ENCODE measurements around the gene CFI. TPM values are rescaled to one million over a fixed set of nuclear protein-coding genes. Genes with fewer than 3 reads are reported as not detected.

CFI gene
- total RNA-seq, 1 experiment from 2014 or later: 0.16 TPM

GRCh38 chr4:109733728-109734127, 68.1 kb downstream of the CFI start:
- H3K4me1 Mint-ChIP-seq (ENCODE audit: insufficient read depth, unreplicated experiment): no peaks in the 10 kb centered on the region
- ChIA-PET POLR2A (no interaction called here), CTCF (interaction anchor here (0.6 to 1.0 kb wide), 2 partner anchors 71 to 258 kb away, joined by 3 read pairs; no protein-coding TSS in a partner anchor)
- H3K27ac Mint-ChIP-seq (ENCODE audit: low read depth, unreplicated experiment): no peak overlapping the region
- BruUV-seq (replicated peaks): no TSS peak
- DNase-seq (ENCODE audit: unreplicated experiment): no peak
- no peak for TF ChIP-seq CTCF (IDR thresholded peaks at IDR 0.05; ENCODE audit: unreplicated experiment)
- no peaks in the 10 kb centered on the region for H3K9me3 Mint-ChIP-seq (ENCODE audit: unreplicated experiment)
- no peaks in the 10 kb centered on the region for H3K36me3 Mint-ChIP-seq (ENCODE audit: insufficient read depth, unreplicated experiment)
- H3K4me3 Mint-ChIP-seq (ENCODE audit: unreplicated experiment): no peak overlapping the region
- intact Hi-C loops (cut with micrococcal nuclease): no loop called here
- no peaks in the 10 kb centered on the region for H3K27me3 Mint-ChIP-seq (ENCODE audit: insufficient read depth, unreplicated experiment)

GRCh38 chr4:109730619-109731545, 70.9 kb downstream of the CFI start:
- no peak for TF ChIP-seq CTCF (IDR thresholded peaks at IDR 0.05; ENCODE audit: unreplicated experiment)
- intact Hi-C loops (cut with micrococcal nuclease): no loop called here
- peaks cover 15% of the 10 kb centered on the region for H3K4me1 Mint-ChIP-seq (ENCODE audit: insufficient read depth, unreplicated experiment)
- H3K4me3 Mint-ChIP-seq (ENCODE audit: unreplicated experiment): peak overlapping the region; percentile 88
- ChIA-PET POLR2A (interaction anchor here (0.5 to 3.4 kb wide), 13 partner anchors 10 to 370 kb away, joined by 3 to 39 read pairs (median 3); partner anchors contain the start of genes CASP6, CFI, GAR1 and MCUB), CTCF (interaction anchor here (0.7 to 1.9 kb wide), 6 partner anchors 27 to 778 kb away, joined by 3 to 11 read pairs (median 6); partner anchors contain the start of gene CASP6)
- H3K9me3 Mint-ChIP-seq (ENCODE audit: unreplicated experiment): no peaks in the 10 kb centered on the region
- H3K36me3 Mint-ChIP-seq (ENCODE audit: insufficient read depth, unreplicated experiment): no peaks in the 10 kb centered on the region
- H3K27me3 Mint-ChIP-seq (ENCODE audit: insufficient read depth, unreplicated experiment): no peaks in the 10 kb centered on the region
- BruUV-seq (replicated peaks): no TSS peak
- H3K27ac Mint-ChIP-seq (ENCODE audit: low read depth, unreplicated experiment): no peak overlapping the region
- no peak for DNase-seq (ENCODE audit: unreplicated experiment)

GRCh38 chr4:109729718-109730618, 71.8 kb downstream of the CFI start, which contains the start of gene PLA2G12A:
PLA2G12A (minus strand) TSS chr4:109730070; CDS start chr4:109729809, 261 bp downstream.
- H3K9me3 Mint-ChIP-seq (ENCODE audit: unreplicated experiment): no peaks in the 10 kb centered on the region
- DNase-seq (ENCODE audit: unreplicated experiment): peak; percentile 90
- H3K4me1 Mint-ChIP-seq (ENCODE audit: insufficient read depth, unreplicated experiment): peaks cover 18% of the 10 kb centered on the region
- ChIA-PET CTCF (interaction anchor here (0.5 to 1.9 kb wide), 7 partner anchors 26 to 229 kb away, joined by 3 to 11 read pairs (median 3); partner anchors contain the start of gene CASP6), POLR2A (interaction anchor here (0.7 to 3.4 kb wide), 16 partner anchors 13 to 369 kb away, joined by 3 to 39 read pairs (median 4); partner anchors contain the start of genes CASP6, CFI, GAR1 and MCUB)
- no peak for TF ChIP-seq CTCF (IDR thresholded peaks at IDR 0.05; ENCODE audit: unreplicated experiment)
- H3K27me3 Mint-ChIP-seq (ENCODE audit: insufficient read depth, unreplicated experiment): no peaks in the 10 kb centered on the region
- BruUV-seq (replicated peaks): no TSS peak
- no peaks in the 10 kb centered on the region for H3K36me3 Mint-ChIP-seq (ENCODE audit: insufficient read depth, unreplicated experiment)
- H3K4me3 Mint-ChIP-seq (ENCODE audit: unreplicated experiment): peak within 1 kb of the TSS; percentile 88
- peak within 1 kb of the TSS; percentile 52 for H3K27ac Mint-ChIP-seq (ENCODE audit: low read depth, unreplicated experiment)
- intact Hi-C loops (cut with micrococcal nuclease): loop anchor here (1.0 kb wide), 1 partner anchor 27 kb away; the partner anchor contains the start of gene CASP6

Data from MCF 10A (cell line).